H9 (cell line): ENCODE data around the gene VPS13A. TPM values are rescaled to one million over a fixed set of nuclear protein-coding genes. Genes with fewer than 3 reads are reported as not detected.
A peak's percentile ranks its signal among the peaks of the same experiment; 100 is the strongest.

ENCODE experiments used
- DNase-seq: peaks from one replicate; pipeline ENCODE4 v3.0.0-alpha.2; 2017
- H2AFZ ChIP-seq: one replicate; pipeline ENCODE4 v1.6.1; 2013; ENCODE audit warnings: mild to moderate bottlenecking, low read length, control low read depth, moderate library complexity
- H2AK5ac ChIP-seq: 2 replicates; pipeline ENCODE4 v1.6.1; 2013; ENCODE audit warnings: low read length, control low read depth, mixed read lengths; ENCODE audit not compliant: insufficient read length
- H2BK120ac ChIP-seq: one replicate; pipeline ENCODE4 v1.6.1; 2013; ENCODE audit warnings: low read depth, mild to moderate bottlenecking, low read length, control low read depth, inconsistent platforms; ENCODE audit not compliant: poor library complexity, severe bottlenecking
- H2BK12ac ChIP-seq: 2 replicates; pipeline ENCODE4 v1.6.1; 2013; ENCODE audit warnings: low read length, control low read depth, mixed read lengths, low read depth; ENCODE audit not compliant: insufficient read length
- H2BK15ac ChIP-seq: 2 replicates; pipeline ENCODE4 v1.6.1; 2013; ENCODE audit warnings: low read depth, low read length, control low read depth
- H2BK20ac ChIP-seq: one replicate; pipeline ENCODE4 v1.6.1; 2013; ENCODE audit warnings: low read depth, mild to moderate bottlenecking, low read length, control low read depth, inconsistent platforms; ENCODE audit not compliant: poor library complexity, severe bottlenecking
- H2BK5ac ChIP-seq: 2 replicates; pipeline ENCODE4 v1.6.1; 2013; ENCODE audit warnings: low read length, control low read depth, mixed read lengths; ENCODE audit not compliant: insufficient read length
- H3K14ac ChIP-seq: 2 replicates; pipeline ENCODE4 v1.6.1; 2013; ENCODE audit warnings: low read length, control low read depth; ENCODE audit not compliant: insufficient read depth
- H3K18ac ChIP-seq: 2 replicates; pipeline ENCODE4 v1.6.1; 2013; ENCODE audit warnings: low read depth, mild to moderate bottlenecking, mixed read lengths, low read length, control low read depth; ENCODE audit not compliant: insufficient read length
- H3K23ac ChIP-seq: 2 replicates; pipeline ENCODE4 v1.6.1; 2013; ENCODE audit warnings: low read length, control low read depth, mixed read lengths, low read depth; ENCODE audit not compliant: insufficient read length
- H3K23me2 ChIP-seq: 2 replicates; pipeline ENCODE4 v1.6.1; 2013; ENCODE audit warnings: low read depth, mild to moderate bottlenecking, mixed read lengths, low read length, control low read depth; ENCODE audit not compliant: insufficient read length, poor library complexity, severe bottlenecking
- H3K27ac ChIP-seq: 2 replicates; pipeline ENCODE4 v1.5.1; 2013; ENCODE audit warnings: low read length, control low read depth, mixed read lengths, low read depth; ENCODE audit not compliant: insufficient read length
- H3K27me3 ChIP-seq: 2 replicates; pipeline ENCODE4 v1.6.1; 2013; ENCODE audit warnings: low read length, control low read depth, inconsistent platforms; ENCODE audit not compliant: insufficient read depth
- H3K4ac ChIP-seq: 2 replicates; pipeline ENCODE4 v1.6.1; 2013; ENCODE audit warnings: low read depth, mild to moderate bottlenecking, control low read depth, inconsistent platforms, low read length, moderate library complexity
- H3K4me1 ChIP-seq: 2 replicates; pipeline ENCODE4 v1.6.1; 2013; ENCODE audit warnings: low read length, control low read depth, inconsistent platforms; ENCODE audit not compliant: insufficient read depth
- H3K4me2 ChIP-seq: 2 replicates; pipeline ENCODE4 v1.6.1; 2013; ENCODE audit warnings: low read length, control low read depth, mixed read lengths; ENCODE audit not compliant: insufficient read length, insufficient read depth
- H3K56ac ChIP-seq: 2 replicates; pipeline ENCODE4 v1.6.1; 2013; ENCODE audit warnings: low read depth, mild to moderate bottlenecking, mixed read lengths, low read length, control low read depth; ENCODE audit not compliant: insufficient read length
- H3K79me1 ChIP-seq: 2 replicates; pipeline ENCODE4 v1.6.1; 2013; ENCODE audit warnings: low read depth, mild to moderate bottlenecking, moderate library complexity, low read length, control low read depth, inconsistent platforms; ENCODE audit not compliant: insufficient read depth, poor library complexity, severe bottlenecking
- H3K79me2 ChIP-seq: 2 replicates; pipeline ENCODE4 v1.6.1; 2013; ENCODE audit warnings: low read length, control low read depth, inconsistent platforms; ENCODE audit not compliant: insufficient read depth
- H3K9ac ChIP-seq: 2 replicates; pipeline ENCODE4 v1.6.1; 2013; ENCODE audit warnings: low read length, control low read depth, mixed read lengths; ENCODE audit not compliant: insufficient read length; ENCODE audit errors: extremely low read depth
- H3K9me3 ChIP-seq: one replicate; pipeline ENCODE4 v1.6.1; 2013; ENCODE audit warnings: low read depth, low read length, inconsistent platforms; ENCODE audit not compliant: control insufficient read depth
- H3T11ph ChIP-seq: one replicate; pipeline ENCODE4 v1.6.1; 2013; ENCODE audit warnings: mild to moderate bottlenecking, low read length, control low read depth, inconsistent platforms
- H4K20me1 ChIP-seq: one replicate; pipeline ENCODE4 v1.6.1; 2013; ENCODE audit not compliant: control insufficient read depth, insufficient read length, insufficient read depth
- H4K5ac ChIP-seq: 2 replicates; pipeline ENCODE4 v1.6.1; 2013; ENCODE audit warnings: low read depth, mild to moderate bottlenecking, mixed read lengths, low read length, control low read depth; ENCODE audit not compliant: insufficient read length
- H4K8ac ChIP-seq: replicated peaks from 2 replicates; pipeline ENCODE4 v1.6.1; 2013; ENCODE audit warnings: low read length, control low read depth, mixed read lengths, low read depth; ENCODE audit not compliant: insufficient read length
- H4K91ac ChIP-seq: 2 replicates; pipeline ENCODE4 v1.6.1; 2013; ENCODE audit warnings: low read depth, mild to moderate bottlenecking, moderate library complexity, mixed read lengths, low read length, control low read depth; ENCODE audit not compliant: insufficient read length
- H3K27ac Mint-ChIP-seq, 3 experiments: 2 replicates in 2 of 3; 3 replicates in 1 of 3; pipeline ENCODE4 v1.8.0; 2020 to 2021; ENCODE audit warnings: mixed read lengths in 3 of 3, mild to moderate bottlenecking in 1 of 3, moderate library complexity in 1 of 3
- H3K27me3 Mint-ChIP-seq: 2 replicates; pipeline ENCODE4 v1.8.0; 2021; ENCODE audit warnings: low read depth, mild to moderate bottlenecking, moderate library complexity, mixed read lengths
- H3K36me3 Mint-ChIP-seq, 3 experiments: 2 replicates in 2 of 3; 3 replicates in 1 of 3; pipeline ENCODE4 v1.8.0; 2020 to 2021; ENCODE audit warnings: low read depth in 3 of 3, mixed read lengths in 3 of 3; ENCODE audit not compliant: insufficient read depth in 1 of 3
- H3K4me1 Mint-ChIP-seq, 2 experiments: 2 replicates each; pipeline ENCODE4 v1.8.0; 2020; ENCODE audit warnings: mixed read lengths in 2 of 2
- H3K4me3 Mint-ChIP-seq, 2 experiments: 2 replicates in 1 of 2; 3 replicates in 1 of 2; pipeline ENCODE4 v1.8.0; 2020 to 2021; ENCODE audit warnings: mild to moderate bottlenecking in 2 of 2, mixed read lengths in 2 of 2, moderate library complexity in 1 of 2
- H3K9me3 Mint-ChIP-seq, 2 experiments: 2 replicates in 1 of 2; 3 replicates in 1 of 2; pipeline ENCODE4 v1.8.0; 2020; ENCODE audit warnings: mild to moderate bottlenecking in 2 of 2, mixed read lengths in 2 of 2, moderate library complexity in 1 of 2
- CTCF ChIP-seq: fragments of 200-600 bp; sonication (generic); conservative IDR thresholded peaks from 3 replicates; pipeline ENCODE4 v1.8.0; 2021; ENCODE audit warnings: antibody characterized with exemption, mild to moderate bottlenecking
- WGBS: extraction: QIAGEN DNeasy Blood & Tissue Kit; methylation state at CpG from one replicate; pipeline ENCODE4 v1.1.7; 2013; ENCODE audit warnings: missing lambda C conversion rate, low lambda C conversion rate, mixed read lengths; ENCODE audit not compliant: insufficient read length; ENCODE audit errors: extremely low coverage; 5-methylcytosine and 5-hydroxymethylcytosine counted together
- total RNA-seq: library from RNA; stranded (reverse); gene quantifications from 2 replicates; pipeline ENCODE4 v1.2.1, GENCODE V29; 2021

The VPS13A gene
- total RNA-seq, 1 experiment from 2014 or later = 34.0 TPM

GRCh38 chr9:77128125-77128789 lies 49.1 kb upstream of the VPS13A start:
- Mint-ChIP-seq H3K4me1 (peaks cover 31 to 41% of the 10 kb centered on the region in 2 experiments), H3K27ac (0 out of 7 replicates have a peak overlapping the region, but pooled peaks of 1 of the 3 experiments have one; percentile 53), H3K36me3 (peaks cover 7 to 26% (median 23%) of the 10 kb centered on the region in 3 experiments), H3K27me3 (peaks cover 7% of the 10 kb centered on the region), H3K4me3 (no peak overlapping the region), H3K9me3 (peaks cover 30% of the 10 kb centered on the region in 2 experiments)
- Histone ChIP-seq H3K14ac (no peak overlapping the region), H2BK20ac (no peak overlapping the region), H3K56ac (no peak overlapping the region), H3T11ph (no peak overlapping the region), H4K20me1 (no peaks in the 10 kb centered on the region), H3K9me3 (no peaks in the 10 kb centered on the region), H2BK120ac (no peak overlapping the region), H3K4me2 (peak overlapping the region; percentile 2), H3K4me1 (peaks cover 3% of the 10 kb centered on the region; the same call in 1 of the 2 replicates), H2BK15ac (no peak overlapping the region), H4K91ac (no peak overlapping the region), H3K9ac (no peak overlapping the region), H2AK5ac (no peak overlapping the region), H3K23me2 (no peaks in the 10 kb centered on the region), H2BK12ac (no peak overlapping the region), H3K27ac (no peak overlapping the region), H4K5ac (no peak overlapping the region), H3K27me3 (no peaks in the 10 kb centered on the region), H3K79me2 (no peaks in the 10 kb centered on the region), H2AFZ (no peak overlapping the region), H3K23ac (no peak overlapping the region), H4K8ac (no peak overlapping the region), H3K79me1 (no peaks in the 10 kb centered on the region), H2BK5ac (no peak overlapping the region), H3K4ac (no peak overlapping the region), H3K18ac (no peak overlapping the region)
- WGBS = no CpG with 5 or more reads among the region's 1 CpG
- peak; percentile 85 for DNase-seq
- TF ChIP-seq CTCF = no peak
